Stimulated activated CD4-positive, alpha-beta T cell treated with anti-CD3 and anti-CD28 coated beads, Interleukin-12 subunit alpha, Interleukin-12 subunit beta, amount 100 ng/mL, for 24 hours (primary cell): ENCODE results near the gene DISP3.

Source experiments
- DNase-seq, 2 experiments: peaks; one replicate each; pipeline ENCODE4 v3.0.0-alpha.2; 2020; ENCODE audit warnings: low read depth in 2 of 2

Gene DISP3

GRCh38 chr1:11487196-11487751, 8.3 kb downstream of the DISP3 start:
- no peak for DNase-seq

GRCh38 chr1:11488201-11488770, 9.3 kb downstream of the DISP3 start:
- DNase-seq, result no peak

- DNase-seq, result no peak
These were observed 10.1 kb downstream of the DISP3 start for GRCh38 chr1:11488966-11489625.

- no peak for DNase-seq
These were observed 13.3 kb downstream of the DISP3 start for GRCh38 chr1:11492235-11492634.

- DNase-seq, result no peak
These were observed 15.2 kb downstream of the DISP3 start for GRCh38 chr1:11493972-11494655.

- DNase-seq, result no peak
These were observed 15.8 kb downstream of the DISP3 start for GRCh38 chr1:11494771-11495170.

- no peak for DNase-seq
These were observed 16.6 kb downstream of the DISP3 start for GRCh38 chr1:11495579-11495978.

- no peak for DNase-seq
These were observed 17.7 kb downstream of the DISP3 start for GRCh38 chr1:11496551-11497080.

- DNase-seq, result no peak
These were observed 20.1 kb downstream of the DISP3 start for GRCh38 chr1:11498956-11499594.

- no peak for DNase-seq
These were observed 20.8 kb downstream of the DISP3 start for GRCh38 chr1:11499601-11500331.

GRCh38 chr1:11500881-11501280, 21.9 kb downstream of the DISP3 start:
- DNase-seq, result no peak

- DNase-seq, result no peak
These were observed 22.5 kb downstream of the DISP3 start for GRCh38 chr1:11501491-11501897.

GRCh38 chr1:11501906-11502485, 23.0 kb downstream of the DISP3 start:
- DNase-seq, result no peak

GRCh38 chr1:11502516-11502915, 23.6 kb downstream of the DISP3 start:
- DNase-seq, result no peak

GRCh38 chr1:11504599-11504998, 25.6 kb downstream of the DISP3 start:
- DNase-seq, result no peak

- DNase-seq, result no peak
These were observed 26.9 kb downstream of the DISP3 start for GRCh38 chr1:11505591-11506538.

- DNase-seq, result no peak
These were observed 28.4 kb downstream of the DISP3 start for GRCh38 chr1:11507309-11507708.

GRCh38 chr1:11513681-11514080, 34.7 kb downstream of the DISP3 start:
- DNase-seq, result no peak

- no peak for DNase-seq
These were observed 35.4 kb downstream of the DISP3 start for GRCh38 chr1:11514366-11514765.
